Measurements from ENCODE around the gene XDH. TPM values are rescaled to one million over a fixed set of nuclear protein-coding genes. Genes with fewer than 3 reads are reported as not detected.

The XDH gene
- 1 to 10 TPM in 3 of 4 donors, under 1 TPM in 1; 0.76 to 2.1 (median 1.5) TPM for total RNA-seq

GRCh38 chr2:31414601-31415241, at the start of gene XDH:
Gene XDH, minus strand, starts transcription at chr2:31414742. Its CDS starts 76 bp downstream, at chr2:31414666.
- Histone ChIP-seq H3K4me1 (peaks cover 13% of the 10 kb centered on the region), H3K27ac (no peak within 1 kb of the TSS), H3K36me3 (no peaks in the 10 kb centered on the region), H3K9me3 (peaks cover 11% of the 10 kb centered on the region), H3K4me3 (no peak within 1 kb of the TSS), H3K27me3 (no peaks in the 10 kb centered on the region)
- no peak for TF ChIP-seq POLR2A (IDR thresholded peaks at IDR 0.05)
- TF ChIP-seq CTCF (IDR thresholded peaks at IDR 0.05): no peak
- no peak for TF ChIP-seq EP300 (IDR thresholded peaks at IDR 0.05)
- no peak for TF ChIP-seq POLR2AphosphoS5 (IDR thresholded peaks at IDR 0.05)
- WGBS: 62% methylated on average over 5 of the region's 5 CpGs
- DNase-seq (ENCODE audit: low spot score in 2 of 2): no peak

- no peaks in the 10 kb centered on the region for H3K36me3 ChIP-seq
- 50% methylated on average over 2 of the region's 4 CpGs for WGBS
- TF ChIP-seq POLR2A (IDR thresholded peaks at IDR 0.05): no peak
- no peak for TF ChIP-seq EP300 (IDR thresholded peaks at IDR 0.05)
- no peak for TF ChIP-seq POLR2AphosphoS5 (IDR thresholded peaks at IDR 0.05)
- no peak for TF ChIP-seq CTCF (IDR thresholded peaks at IDR 0.05)
- no peaks in the 10 kb centered on the region for H3K4me1 ChIP-seq
- no peak for DNase-seq (ENCODE audit: low spot score in 2 of 2)
- H3K9me3 ChIP-seq: peaks cover 8% of the 10 kb centered on the region
- no peaks in the 10 kb centered on the region for H3K27me3 ChIP-seq
- no peak overlapping the region for H3K27ac ChIP-seq
- H3K4me3 ChIP-seq: no peak overlapping the region
Observed at GRCh38 chr2:31457651-31458050, 43.1 kb upstream of the XDH start.

DNA sequence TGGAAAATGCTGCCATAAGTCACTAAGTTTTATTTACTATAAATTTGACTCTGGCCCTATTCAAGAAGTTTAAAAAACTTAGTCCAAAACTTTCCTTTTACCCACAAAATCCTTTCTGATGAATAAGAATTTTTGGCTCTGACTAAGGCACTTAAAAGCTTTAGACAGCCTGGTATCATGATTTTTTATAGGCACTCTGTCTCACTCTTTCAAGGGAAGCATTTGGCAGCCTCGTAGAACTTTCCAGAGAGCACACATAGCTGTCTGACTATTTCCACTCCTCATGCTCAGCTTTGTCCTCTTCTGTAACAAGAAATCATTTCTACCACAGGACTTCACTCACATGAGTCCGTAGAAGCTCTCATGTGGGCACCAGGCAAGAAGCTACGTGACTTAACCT, 32.3 kb upstream of the XDH start:
- Histone ChIP-seq H3K27me3 (no peaks in the 10 kb centered on the region), H3K4me1 (no peaks in the 10 kb centered on the region), H3K36me3 (no peaks in the 10 kb centered on the region), H3K9me3 (peaks cover 7% of the 10 kb centered on the region), H3K27ac (no peak overlapping the region), H3K4me3 (no peak overlapping the region)
- TF ChIP-seq EP300 (IDR thresholded peaks at IDR 0.05) (no peak), POLR2A (IDR thresholded peaks at IDR 0.05) (no peak), POLR2AphosphoS5 (IDR thresholded peaks at IDR 0.05) (no peak), CTCF (IDR thresholded peaks at IDR 0.05) (no peak)
- no peak for DNase-seq (ENCODE audit: low spot score in 2 of 2)
- 64% methylated on average over 3 of the region's 3 CpGs for WGBS

- no peak overlapping the region for H3K4me3 ChIP-seq
- H3K4me1 ChIP-seq: no peaks in the 10 kb centered on the region
- 67% methylated on average over 2 of the region's 2 CpGs for WGBS
- H3K36me3 ChIP-seq: no peaks in the 10 kb centered on the region
- H3K27ac ChIP-seq: no peak overlapping the region
- no peak for TF ChIP-seq CTCF (IDR thresholded peaks at IDR 0.05)
- no peak for TF ChIP-seq POLR2A (IDR thresholded peaks at IDR 0.05)
- TF ChIP-seq EP300 (IDR thresholded peaks at IDR 0.05): no peak
- TF ChIP-seq POLR2AphosphoS5 (IDR thresholded peaks at IDR 0.05): no peak
- H3K27me3 ChIP-seq: no peaks in the 10 kb centered on the region
- H3K9me3 ChIP-seq: no peaks in the 10 kb centered on the region
- DNase-seq (ENCODE audit: low spot score in 2 of 2): no peak
Observed at GRCh38 chr2:31442376-31442775, 27.8 kb upstream of the XDH start.

- no peaks in the 10 kb centered on the region for H3K27me3 ChIP-seq
- no peak for DNase-seq (ENCODE audit: low spot score in 2 of 2)
- 70% methylated on average over 2 of the region's 2 CpGs for WGBS
- no peaks in the 10 kb centered on the region for H3K4me1 ChIP-seq
- H3K4me3 ChIP-seq: no peak overlapping the region
- H3K36me3 ChIP-seq: no peaks in the 10 kb centered on the region
- TF ChIP-seq POLR2AphosphoS5 (IDR thresholded peaks at IDR 0.05): no peak
- no peak for TF ChIP-seq POLR2A (IDR thresholded peaks at IDR 0.05)
- TF ChIP-seq EP300 (IDR thresholded peaks at IDR 0.05): no peak
- TF ChIP-seq CTCF (IDR thresholded peaks at IDR 0.05): no peak
- no peak overlapping the region for H3K27ac ChIP-seq
- H3K9me3 ChIP-seq: no peaks in the 10 kb centered on the region
Observed at GRCh38 chr2:31440764-31441163, 26.2 kb upstream of the XDH start.

Measured in suprapubic skin (tissue), 4 donors.